Stomach (tissue), 9 donors: Measurements from ENCODE around the gene USP35. TPM values are rescaled to one million over a fixed set of nuclear protein-coding genes. Genes with fewer than 3 reads are reported as not detected.

Experiments used
- DNase-seq, 2 donors: peaks; one replicate each; pipeline versions ENCODE4 v3.0.0 to v3.0.0-alpha.2; 2013 to 2019
- H3K27ac ChIP-seq, 5 donors: fragments of 200-600 bp in 4 of 5; sonication (generic) in 4 of 5; one replicate each; pipeline ENCODE4 v1.5.1; 2013 to 2019; ENCODE audit warnings: mild to moderate bottlenecking in 1 of 5, moderate library complexity in 1 of 5
- H3K27me3 ChIP-seq, 3 donors: fragments of 200-600 bp; sonication (generic); one replicate each; pipeline ENCODE4 v1.5.1; 2017 to 2019; ENCODE audit warnings: mixed run types in 1 of 3
- H3K36me3 ChIP-seq, 4 donors: fragments of 200-600 bp; sonication (generic); 1 replicate in 3 of 4; 2 replicates in 1 of 4; pipeline ENCODE4 v1.5.1; 2016 to 2019
- H3K4me1 ChIP-seq, 4 donors: fragments of 200-600 bp; sonication (generic); one replicate each; pipeline ENCODE4 v1.5.1; 2016 to 2019
- H3K4me3 ChIP-seq, 4 donors: fragments of 200-600 bp; sonication (generic) in 3 of 4; one replicate each; pipeline ENCODE4 v1.5.1; 2016 to 2019; ENCODE audit warnings: mild to moderate bottlenecking in 1 of 4
- H3K9me3 ChIP-seq, 4 donors: fragments of 200-600 bp; sonication (generic); one replicate each; pipeline ENCODE4 v1.5.1; 2016 to 2019
- EP300 ChIP-seq: sonication (generic); formaldehyde crosslinking; IDR thresholded peaks from one replicate; pipeline ENCODE4 v1.6.1; 2017; ENCODE audit warnings: antibody characterized with exemption
- POLR2A ChIP-seq, 4 donors: fragments of 450-650 bp; IDR thresholded peaks; one replicate each; pipeline ENCODE4 v1.6.1; 2016; ENCODE audit warnings: antibody characterized with exemption in 4 of 4, control low read depth in 2 of 4, mild to moderate bottlenecking in 1 of 4, moderate library complexity in 1 of 4
- POLR2AphosphoS5 ChIP-seq, 3 donors: sonication (generic); formaldehyde crosslinking; IDR thresholded peaks; one replicate each; pipeline ENCODE4 v1.6.1; 2016; ENCODE audit warnings: antibody characterized with exemption in 3 of 3
- WGBS, 5 donors: extraction: QIAGEN DNeasy Blood & Tissue Kit in 3 of 5; methylation state at CpG; one replicate each; pipeline versions ENCODE4 v1.1.5 to v1.1.7; 2013 to 2018; 5-methylcytosine and 5-hydroxymethylcytosine counted together
- intact Hi-C: fragments of 100-400 bp; cut with DNase I; formaldehyde crosslinking; loops from one replicate; pipeline ENCODE4 v1.15.1; 2023; ENCODE audit warnings: low total_unique reads
- polyA plus RNA-seq, 3 donors: library from polyadenylated mRNA; stranded (reverse); fragments of 200-250 nt; gene quantifications; one replicate each; pipeline ENCODE4 v1.2.3, GENCODE V29; 2013
- total RNA-seq, 5 donors: library from RNA; depleted of rRNA; stranded (reverse); fragments of >200 nt; gene quantifications; one replicate each; pipeline versions ENCODE4 v1.1.0 to v1.2.3, GENCODE V29; 2014 to 2016
- TF ChIP-seq, protein P1 (sequence below), 7 experiments: fragments of 450-650 bp in 4 of 7; fragments of 200-600 bp in 3 of 7; sonication (generic) in 3 of 7; IDR thresholded peaks; one replicate each; pipeline ENCODE4 v1.5.1; 2016 to 2019; ENCODE audit warnings: antibody characterized with exemption in 7 of 7, control low read depth in 2 of 7, mild to moderate bottlenecking in 1 of 7
- donor health status: healthy with polysubstance abuse.
- donor health status: Bipolar disorder and iron deficiency.
- donor health status: healthy.

The USP35 gene
- total and polyA plus RNA-seq, 8 donors = 0.61 to 68.4 (median 4.9) TPM

DNA sequence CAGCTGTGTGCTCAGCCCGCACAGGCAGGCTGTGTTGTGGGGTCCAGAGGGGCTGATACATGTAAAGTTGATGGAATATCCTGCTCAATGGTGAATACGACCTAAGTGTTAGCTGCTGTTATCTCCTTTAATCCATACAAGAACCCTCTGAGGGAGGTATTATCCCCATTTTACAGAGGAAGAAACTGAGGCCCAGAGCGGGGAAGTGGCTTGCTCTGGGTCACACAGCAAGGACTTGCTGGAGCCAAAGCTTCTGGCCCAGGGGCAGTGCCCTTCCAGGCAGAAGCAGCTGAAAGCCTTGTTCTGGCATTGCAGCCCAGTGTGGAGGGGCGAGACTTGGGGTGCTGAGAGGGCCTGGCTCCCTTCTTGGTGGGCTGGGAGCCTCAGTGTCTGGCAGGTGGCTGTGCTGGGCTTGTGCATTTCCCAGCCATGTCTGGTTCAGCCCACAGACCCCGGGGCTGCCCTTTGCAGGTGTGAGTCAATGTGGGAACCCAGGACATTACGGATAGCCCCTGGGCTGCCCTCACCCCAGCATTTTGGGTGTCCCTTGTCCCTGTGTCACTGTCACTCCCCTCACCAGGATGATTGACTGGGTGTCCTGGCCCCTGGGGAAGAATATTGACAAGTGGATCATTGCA is 10.4 kb downstream of the USP35 start:
- intact Hi-C loops = no loop called here
- WGBS, 5 donors = 93 to 99% (median 97%) methylated on average over 5 to 6 of the region's 6 CpGs
- Histone ChIP-seq H3K9me3 (no peaks in the 10 kb centered on the region), H3K4me1 (peaks cover 0 to 7% (median 2%) of the 10 kb centered on the region in 4 donors), H3K27ac (no peak overlapping the region), H3K27me3 (no peaks in the 10 kb centered on the region), H3K4me3 (no peak overlapping the region), H3K36me3 (peaks cover 7 to 63% (median 53%) of the 10 kb centered on the region in 4 donors)
- no peak for DNase-seq
- TF ChIP-seq, protein P1, sequence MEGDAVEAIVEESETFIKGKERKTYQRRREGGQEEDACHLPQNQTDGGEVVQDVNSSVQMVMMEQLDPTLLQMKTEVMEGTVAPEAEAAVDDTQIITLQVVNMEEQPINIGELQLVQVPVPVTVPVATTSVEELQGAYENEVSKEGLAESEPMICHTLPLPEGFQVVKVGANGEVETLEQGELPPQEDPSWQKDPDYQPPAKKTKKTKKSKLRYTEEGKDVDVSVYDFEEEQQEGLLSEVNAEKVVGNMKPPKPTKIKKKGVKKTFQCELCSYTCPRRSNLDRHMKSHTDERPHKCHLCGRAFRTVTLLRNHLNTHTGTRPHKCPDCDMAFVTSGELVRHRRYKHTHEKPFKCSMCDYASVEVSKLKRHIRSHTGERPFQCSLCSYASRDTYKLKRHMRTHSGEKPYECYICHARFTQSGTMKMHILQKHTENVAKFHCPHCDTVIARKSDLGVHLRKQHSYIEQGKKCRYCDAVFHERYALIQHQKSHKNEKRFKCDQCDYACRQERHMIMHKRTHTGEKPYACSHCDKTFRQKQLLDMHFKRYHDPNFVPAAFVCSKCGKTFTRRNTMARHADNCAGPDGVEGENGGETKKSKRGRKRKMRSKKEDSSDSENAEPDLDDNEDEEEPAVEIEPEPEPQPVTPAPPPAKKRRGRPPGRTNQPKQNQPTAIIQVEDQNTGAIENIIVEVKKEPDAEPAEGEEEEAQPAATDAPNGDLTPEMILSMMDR (IDR thresholded peaks at IDR 0.05) = no peak
- TF ChIP-seq EP300 (no peak), POLR2A (IDR thresholded peaks at IDR 0.05) (no peak), POLR2AphosphoS5 (IDR thresholded peaks at IDR 0.05) (no peak)

DNA sequence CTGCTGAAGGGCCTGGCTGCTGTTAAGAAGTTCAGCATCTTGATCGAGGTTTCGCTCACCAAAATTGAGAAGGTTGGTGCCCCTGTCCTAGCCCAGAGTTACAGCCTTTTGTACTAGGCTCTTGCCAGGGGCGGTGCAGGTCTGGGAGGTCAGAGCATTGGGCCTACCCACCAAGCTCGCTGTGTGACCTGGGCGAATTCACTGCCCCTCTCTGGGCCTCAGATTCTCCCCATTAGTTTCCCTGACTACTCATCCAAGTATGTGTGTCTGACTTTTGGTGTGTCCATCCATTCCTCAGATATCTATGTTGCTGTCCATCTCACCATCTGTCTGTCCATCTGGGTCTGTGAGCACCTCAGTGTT is 10.9 kb downstream of the USP35 start:
- TF ChIP-seq, protein P1 (IDR thresholded peaks at IDR 0.05) = no peak
- no peak for TF ChIP-seq EP300
- TF ChIP-seq POLR2A (IDR thresholded peaks at IDR 0.05) = no peak
- TF ChIP-seq POLR2AphosphoS5 (IDR thresholded peaks at IDR 0.05) = no peak
- intact Hi-C loops = no loop called here
- WGBS, 5 donors = 94 to 98% (median 97%) methylated on average over 5 of the region's 5 CpGs
- Histone ChIP-seq H3K9me3 (no peaks in the 10 kb centered on the region), H3K27ac (no peak overlapping the region), H3K4me1 (peaks cover 0 to 6% (median 2%) of the 10 kb centered on the region in 4 donors), H3K27me3 (no peaks in the 10 kb centered on the region), H3K4me3 (no peak overlapping the region), H3K36me3 (peaks cover 7 to 63% (median 53%) of the 10 kb centered on the region in 4 donors)
- no peak for DNase-seq

DNA sequence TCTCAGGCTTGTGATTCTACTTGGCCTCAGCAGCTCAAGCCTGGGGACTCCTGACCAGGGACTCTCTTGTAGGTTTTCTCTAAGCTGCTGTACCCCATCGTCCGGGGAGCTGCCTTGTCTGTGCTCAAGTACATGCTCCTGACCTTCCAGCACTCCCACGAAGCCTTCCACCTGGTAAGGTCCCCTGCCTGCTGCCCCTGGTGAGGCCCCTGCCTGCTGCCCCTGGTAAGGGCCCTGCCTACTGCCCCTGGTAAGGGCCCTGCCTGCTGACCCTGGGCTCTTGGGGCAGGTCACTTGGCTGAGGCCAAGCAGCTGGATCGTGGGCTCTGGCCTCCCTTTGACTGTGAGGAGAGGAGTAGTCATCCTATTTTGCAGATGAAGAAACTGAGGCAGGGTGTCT is 11.3 kb downstream of the USP35 start:
- TF ChIP-seq EP300 (no peak), POLR2A (IDR thresholded peaks at IDR 0.05) (no peak), POLR2AphosphoS5 (IDR thresholded peaks at IDR 0.05) (no peak)
- TF ChIP-seq, protein P1 (IDR thresholded peaks at IDR 0.05) = no peak
- Histone ChIP-seq H3K9me3 (no peaks in the 10 kb centered on the region), H3K27me3 (no peaks in the 10 kb centered on the region), H3K36me3 (peaks cover 7 to 64% (median 54%) of the 10 kb centered on the region in 4 donors), H3K27ac (no peak overlapping the region), H3K4me1 (peaks cover 0 to 4% (median under 1%) of the 10 kb centered on the region in 4 donors), H3K4me3 (no peak overlapping the region)
- intact Hi-C loops = no loop called here
- WGBS, 5 donors = 87 to 97% (median 90%) methylated on average over 4 of the region's 4 CpGs
- DNase-seq = no peak

DNA sequence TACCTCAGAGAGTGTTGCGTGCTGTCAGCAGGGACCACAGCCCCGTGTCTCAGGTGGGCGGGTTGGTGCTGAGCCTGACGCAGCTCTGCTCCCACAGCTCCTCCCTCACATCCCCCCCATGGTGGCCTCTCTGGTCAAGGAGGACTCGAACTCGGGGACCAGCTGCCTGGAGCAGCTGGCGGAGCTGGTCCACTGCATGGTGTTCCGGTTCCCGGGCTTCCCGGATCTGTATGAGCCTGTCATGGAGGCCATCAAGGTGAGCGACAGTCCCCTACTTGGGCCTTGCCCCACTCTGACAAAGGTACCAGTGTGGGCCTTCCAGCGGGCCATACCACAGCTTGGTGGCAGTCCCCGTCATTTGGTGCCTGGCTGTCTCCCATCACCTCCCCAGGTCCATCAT is 11.8 kb downstream of the USP35 start:
- H3K9me3 ChIP-seq = no peaks in the 10 kb centered on the region
- H3K27me3 ChIP-seq = no peaks in the 10 kb centered on the region
- 90 to 100% (median 96%) methylated on average over 3 to 13 of the region's 13 CpGs for WGBS, 5 donors
- H3K27ac ChIP-seq = no peak overlapping the region
- DNase-seq = no peak
- no peak for TF ChIP-seq POLR2A (IDR thresholded peaks at IDR 0.05)
- TF ChIP-seq, protein P1 (IDR thresholded peaks at IDR 0.05) = no peak
- TF ChIP-seq POLR2AphosphoS5 (IDR thresholded peaks at IDR 0.05) = no peak
- no peak for TF ChIP-seq EP300
- peaks cover 7 to 69% (median 58%) of the 10 kb centered on the region in 4 donors for H3K36me3 ChIP-seq
- H3K4me1 ChIP-seq = peaks cover 0 to 4% (median 0%) of the 10 kb centered on the region in 4 donors
- no peak overlapping the region for H3K4me3 ChIP-seq
- intact Hi-C loops = no loop called here
